ENCODE measurements around the gene MAP3K7CL. TPM values are rescaled to one million over a fixed set of nuclear protein-coding genes. Genes with fewer than 3 reads are reported as not detected.
"Not testable (repeated sequence)": the region's sequence is repeated elsewhere in the genome, so short reads cannot be mapped to it uniquely, and the experiment has no call there.

The MAP3K7CL gene
- total RNA-seq, 1 donor from 2014 or later: 1.2 TPM

DNA sequence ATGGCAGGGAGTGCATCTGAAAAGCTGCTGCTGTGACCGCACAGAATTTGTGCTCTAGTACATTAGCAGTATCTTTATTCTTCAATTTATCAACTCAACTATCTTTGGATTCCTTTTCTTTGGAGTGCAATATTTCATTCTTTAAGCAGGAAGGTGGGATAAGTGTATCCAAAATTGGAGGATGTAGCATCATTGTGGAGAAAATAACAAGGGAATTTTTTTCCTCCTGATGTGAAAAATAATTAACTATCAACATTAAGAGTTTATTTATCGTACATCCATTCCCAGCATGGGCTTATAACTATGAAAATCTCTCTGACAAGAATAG is 25.5 kb downstream of the MAP3K7CL start:
- TF ChIP-seq, protein P1, sequence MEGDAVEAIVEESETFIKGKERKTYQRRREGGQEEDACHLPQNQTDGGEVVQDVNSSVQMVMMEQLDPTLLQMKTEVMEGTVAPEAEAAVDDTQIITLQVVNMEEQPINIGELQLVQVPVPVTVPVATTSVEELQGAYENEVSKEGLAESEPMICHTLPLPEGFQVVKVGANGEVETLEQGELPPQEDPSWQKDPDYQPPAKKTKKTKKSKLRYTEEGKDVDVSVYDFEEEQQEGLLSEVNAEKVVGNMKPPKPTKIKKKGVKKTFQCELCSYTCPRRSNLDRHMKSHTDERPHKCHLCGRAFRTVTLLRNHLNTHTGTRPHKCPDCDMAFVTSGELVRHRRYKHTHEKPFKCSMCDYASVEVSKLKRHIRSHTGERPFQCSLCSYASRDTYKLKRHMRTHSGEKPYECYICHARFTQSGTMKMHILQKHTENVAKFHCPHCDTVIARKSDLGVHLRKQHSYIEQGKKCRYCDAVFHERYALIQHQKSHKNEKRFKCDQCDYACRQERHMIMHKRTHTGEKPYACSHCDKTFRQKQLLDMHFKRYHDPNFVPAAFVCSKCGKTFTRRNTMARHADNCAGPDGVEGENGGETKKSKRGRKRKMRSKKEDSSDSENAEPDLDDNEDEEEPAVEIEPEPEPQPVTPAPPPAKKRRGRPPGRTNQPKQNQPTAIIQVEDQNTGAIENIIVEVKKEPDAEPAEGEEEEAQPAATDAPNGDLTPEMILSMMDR (IDR thresholded peaks at IDR 0.05; ENCODE audit: partially characterized antibody, unreplicated experiment): no peak
- H3K36me3 Mint-ChIP-seq (ENCODE audit: unreplicated experiment): no peaks in the 10 kb centered on the region
- H3K27ac Mint-ChIP-seq (ENCODE audit: unreplicated experiment): no peak overlapping the region
- H3K27me3 Mint-ChIP-seq (ENCODE audit: unreplicated experiment): peaks cover 3% of the 10 kb centered on the region
- no peaks in the 10 kb centered on the region for H3K9me3 Mint-ChIP-seq (ENCODE audit: unreplicated experiment)
- no peak overlapping the region for H3K4me3 Mint-ChIP-seq (ENCODE audit: unreplicated experiment)
- DNase-seq: no peak
- H3K4me1 Mint-ChIP-seq (ENCODE audit: low read depth, unreplicated experiment): no peaks in the 10 kb centered on the region

DNA sequence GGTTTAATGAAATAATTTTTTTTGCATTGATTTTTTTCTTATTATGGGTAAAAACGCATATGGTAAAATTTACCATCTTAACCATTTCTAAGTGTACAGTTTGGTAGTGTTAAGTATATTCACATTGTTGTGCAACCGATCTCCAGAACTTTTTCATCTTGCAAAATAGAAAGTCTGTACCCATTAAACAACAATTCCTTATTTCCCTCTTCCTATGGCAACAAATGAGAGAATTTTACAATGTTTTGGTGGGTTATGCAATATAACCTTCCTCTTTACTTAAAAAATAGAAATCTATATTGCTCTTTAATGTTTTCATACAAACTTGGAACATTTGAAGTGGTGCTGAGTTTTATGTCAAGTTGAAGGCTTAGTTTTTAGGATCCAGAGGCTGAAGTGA is 26.6 kb downstream of the MAP3K7CL start:
- Mint-ChIP-seq H3K4me3 (ENCODE audit: unreplicated experiment) (no peak overlapping the region), H3K36me3 (ENCODE audit: unreplicated experiment) (no peaks in the 10 kb centered on the region), H3K4me1 (ENCODE audit: low read depth, unreplicated experiment) (no peaks in the 10 kb centered on the region), H3K27me3 (ENCODE audit: unreplicated experiment) (no peaks in the 10 kb centered on the region), H3K9me3 (ENCODE audit: unreplicated experiment) (no peaks in the 10 kb centered on the region), H3K27ac (ENCODE audit: unreplicated experiment) (no peak overlapping the region)
- DNase-seq: no peak
- TF ChIP-seq, protein P1 (IDR thresholded peaks at IDR 0.05; ENCODE audit: partially characterized antibody, unreplicated experiment): no peak

DNA sequence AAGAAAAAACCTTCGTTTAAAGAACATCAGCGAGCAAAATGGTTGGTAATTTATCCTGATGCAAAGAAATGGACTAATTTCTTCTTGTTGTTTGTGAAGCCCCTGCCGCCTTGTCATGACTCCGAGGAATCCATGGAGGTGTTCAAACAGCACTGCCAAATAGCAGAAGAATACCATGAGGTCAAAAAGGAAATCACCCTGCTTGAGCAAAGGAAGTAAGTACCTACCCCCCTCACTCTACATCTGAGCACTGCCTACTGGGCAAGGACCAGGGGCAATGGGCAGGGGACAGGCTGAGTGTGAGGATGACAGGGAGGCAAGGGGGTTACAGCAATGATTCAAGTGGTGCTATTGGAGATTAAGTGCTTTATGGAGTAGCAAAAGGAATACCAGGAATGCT is 29.4 kb downstream of the MAP3K7CL start:
- no peak for DNase-seq
- no peaks in the 10 kb centered on the region for H3K4me1 Mint-ChIP-seq (ENCODE audit: low read depth, unreplicated experiment)
- no peaks in the 10 kb centered on the region for H3K9me3 Mint-ChIP-seq (ENCODE audit: unreplicated experiment)
- no peaks in the 10 kb centered on the region for H3K27me3 Mint-ChIP-seq (ENCODE audit: unreplicated experiment)
- H3K36me3 Mint-ChIP-seq (ENCODE audit: unreplicated experiment): no peaks in the 10 kb centered on the region
- H3K27ac Mint-ChIP-seq (ENCODE audit: unreplicated experiment): no peak overlapping the region
- TF ChIP-seq, protein P1 (IDR thresholded peaks at IDR 0.05; ENCODE audit: partially characterized antibody, unreplicated experiment): no peak
- H3K4me3 Mint-ChIP-seq (ENCODE audit: unreplicated experiment): no peak overlapping the region

DNA sequence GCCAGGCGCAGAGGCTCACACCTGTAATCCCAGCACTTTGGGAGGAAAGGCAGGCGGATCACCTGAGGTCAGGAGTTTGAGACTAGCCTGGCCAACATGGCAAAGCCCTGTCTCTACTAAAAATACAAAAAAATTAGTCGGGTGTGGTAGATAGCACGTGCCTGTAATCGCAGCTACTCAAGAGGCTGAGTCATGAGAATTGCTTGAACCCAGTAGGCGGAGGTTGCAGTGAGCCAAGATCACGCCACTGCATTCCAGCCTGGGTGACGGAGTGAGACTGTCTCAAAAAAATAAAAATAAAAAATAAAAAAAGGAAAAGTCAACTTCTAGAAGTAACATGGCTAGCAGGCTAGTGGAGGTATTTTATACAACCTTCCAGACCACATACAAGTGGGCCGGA is 32.4 kb downstream of the MAP3K7CL start:
- H3K27ac Mint-ChIP-seq (ENCODE audit: unreplicated experiment); DNase-seq; H3K4me3 Mint-ChIP-seq (ENCODE audit: unreplicated experiment); H3K4me1 Mint-ChIP-seq (ENCODE audit: low read depth, unreplicated experiment); H3K27me3 Mint-ChIP-seq (ENCODE audit: unreplicated experiment); H3K9me3 Mint-ChIP-seq (ENCODE audit: unreplicated experiment); H3K36me3 Mint-ChIP-seq (ENCODE audit: unreplicated experiment): not testable (repeated sequence)

DNA sequence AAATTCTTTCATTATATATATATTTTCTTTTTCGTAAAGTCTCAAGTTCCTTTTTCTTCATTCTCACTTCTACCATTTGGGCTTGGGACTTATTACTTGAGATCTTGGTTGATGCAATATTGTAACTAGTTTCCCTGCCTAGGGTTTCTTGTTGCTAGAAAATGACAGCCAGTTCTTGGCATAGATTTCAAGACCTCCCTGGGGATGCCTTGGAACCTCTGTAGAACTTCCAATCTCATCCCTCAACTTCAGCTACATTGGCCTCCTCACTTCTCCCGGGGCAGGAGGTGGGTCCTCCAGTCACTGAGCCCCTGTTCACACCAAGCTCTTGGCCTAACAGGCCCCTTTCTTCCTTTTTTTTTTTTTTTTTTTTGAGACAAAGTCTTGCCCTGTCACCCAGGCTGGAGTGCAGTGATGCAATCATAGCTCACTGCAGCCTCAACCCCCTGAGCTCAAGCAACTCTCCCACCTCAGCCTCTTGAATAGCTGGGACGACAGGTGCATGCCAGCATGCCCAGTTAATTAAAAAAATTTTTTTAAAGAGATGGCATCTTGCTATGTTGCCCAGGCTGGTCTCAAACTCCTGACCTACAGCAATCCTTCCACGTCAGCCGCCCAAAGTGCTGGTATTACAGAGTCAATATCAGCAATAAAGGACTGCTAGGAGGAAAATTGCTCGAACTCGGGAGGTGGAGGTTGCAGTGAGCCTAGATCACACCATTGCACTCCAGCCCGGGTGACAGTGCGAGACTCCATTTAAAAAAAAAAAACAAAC is 33.1 kb downstream of the MAP3K7CL start:
- DNase-seq: no peak
- Mint-ChIP-seq H3K36me3 (ENCODE audit: unreplicated experiment) (no peaks in the 10 kb centered on the region), H3K4me3 (ENCODE audit: unreplicated experiment) (no peak overlapping the region), H3K9me3 (ENCODE audit: unreplicated experiment) (peaks cover 1% of the 10 kb centered on the region), H3K4me1 (ENCODE audit: low read depth, unreplicated experiment) (no peaks in the 10 kb centered on the region), H3K27ac (ENCODE audit: unreplicated experiment) (no peak overlapping the region), H3K27me3 (ENCODE audit: unreplicated experiment) (no peaks in the 10 kb centered on the region)
- TF ChIP-seq, protein P1 (IDR thresholded peaks at IDR 0.05; ENCODE audit: partially characterized antibody, unreplicated experiment): no peak
